Retina (tissue), 1 donor: ENCODE measurements around the gene TTC23.
"Not testable (repeated sequence)": the region's sequence is repeated elsewhere in the genome, so short reads cannot be mapped to it uniquely, and the experiment has no call there.

ENCODE experiments used
- DNase-seq: peaks from one replicate; pipeline ENCODE4 v3.0.0-alpha.2; 2016

Gene TTC23

GRCh38 chr15:99118258-99118632, 131.1 kb downstream of the TTC23 start:
- DNase-seq, result no peak

DNA sequence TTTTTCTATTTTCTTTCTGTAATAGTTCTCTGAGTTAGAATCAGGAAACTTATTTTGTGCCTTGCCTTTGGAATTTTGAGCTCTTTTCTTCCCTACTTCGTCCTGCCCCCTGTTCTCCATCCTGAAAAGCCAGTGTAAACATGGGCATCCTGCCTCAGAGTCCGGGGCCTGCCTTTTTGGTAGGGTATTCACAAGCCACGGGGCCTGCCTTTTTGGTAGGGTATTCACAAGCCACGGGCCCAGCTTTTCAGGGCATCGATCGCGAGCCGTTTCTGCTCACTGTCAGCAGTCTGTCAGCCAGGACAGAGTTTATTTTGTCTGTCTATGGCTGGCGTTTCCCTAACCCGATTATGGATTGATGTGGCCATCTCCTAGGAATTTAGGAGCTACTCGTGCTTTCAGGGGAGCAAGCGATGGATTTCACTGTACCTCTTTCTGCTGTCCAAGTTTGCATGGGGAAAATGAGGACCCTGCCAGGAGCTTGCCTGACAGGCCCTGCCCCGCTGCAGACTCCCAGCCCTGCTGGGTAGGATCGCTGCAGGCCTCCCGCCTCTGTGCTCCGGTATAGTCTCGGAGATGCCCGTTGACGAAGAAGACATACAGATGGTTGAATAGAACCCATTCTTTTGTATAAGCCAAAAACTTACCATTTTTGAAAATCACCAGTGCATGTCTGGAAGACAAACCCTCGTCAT, 131.7 kb downstream of the TTC23 start:
- no peak for DNase-seq

GRCh38 chr15:99117111-99117510, 132.3 kb downstream of the TTC23 start:
- DNase-seq, result no peak

GRCh38 chr15:99115300-99116215, 133.8 kb downstream of the TTC23 start:
- DNase-seq, result no peak

DNA sequence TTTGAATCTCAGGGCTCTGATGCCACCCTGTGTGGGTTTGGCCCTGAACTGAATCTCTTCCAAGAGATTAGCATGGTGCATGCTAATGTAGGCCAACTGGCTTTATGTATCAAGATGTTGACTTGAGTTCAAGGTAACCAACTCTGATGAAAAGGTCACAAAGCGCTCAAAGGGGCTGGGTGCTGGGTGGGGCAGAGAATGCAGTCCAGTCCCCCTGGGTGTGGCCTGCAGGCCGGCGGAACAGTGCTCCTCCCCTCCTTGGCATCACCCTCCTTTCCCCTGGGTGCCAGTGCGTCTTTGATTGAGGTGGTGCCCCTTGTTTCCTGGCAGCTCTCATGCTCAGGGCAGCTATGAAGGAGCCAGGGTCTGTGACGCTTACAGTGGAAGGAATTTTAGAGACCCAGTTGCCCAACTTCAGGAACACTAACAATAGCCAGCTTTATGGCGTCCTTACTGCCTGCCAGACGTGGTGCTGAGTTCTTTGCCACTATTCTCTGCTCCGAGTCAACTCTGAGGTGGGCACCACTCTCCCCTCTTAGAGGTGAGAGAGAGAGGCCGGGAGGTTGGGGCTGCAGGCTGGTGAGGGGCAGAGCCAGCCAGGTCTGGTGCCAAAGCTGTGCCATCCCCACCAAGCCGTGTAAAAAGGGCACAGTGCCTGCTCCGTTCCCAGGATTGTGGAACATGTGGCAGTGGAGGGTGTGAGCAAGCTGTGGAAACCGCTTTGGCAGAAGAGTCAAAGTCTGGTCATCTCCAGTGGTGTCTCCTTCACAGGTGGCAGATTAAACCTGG, 134.7 kb downstream of the TTC23 start:
- no peak for DNase-seq

DNA sequence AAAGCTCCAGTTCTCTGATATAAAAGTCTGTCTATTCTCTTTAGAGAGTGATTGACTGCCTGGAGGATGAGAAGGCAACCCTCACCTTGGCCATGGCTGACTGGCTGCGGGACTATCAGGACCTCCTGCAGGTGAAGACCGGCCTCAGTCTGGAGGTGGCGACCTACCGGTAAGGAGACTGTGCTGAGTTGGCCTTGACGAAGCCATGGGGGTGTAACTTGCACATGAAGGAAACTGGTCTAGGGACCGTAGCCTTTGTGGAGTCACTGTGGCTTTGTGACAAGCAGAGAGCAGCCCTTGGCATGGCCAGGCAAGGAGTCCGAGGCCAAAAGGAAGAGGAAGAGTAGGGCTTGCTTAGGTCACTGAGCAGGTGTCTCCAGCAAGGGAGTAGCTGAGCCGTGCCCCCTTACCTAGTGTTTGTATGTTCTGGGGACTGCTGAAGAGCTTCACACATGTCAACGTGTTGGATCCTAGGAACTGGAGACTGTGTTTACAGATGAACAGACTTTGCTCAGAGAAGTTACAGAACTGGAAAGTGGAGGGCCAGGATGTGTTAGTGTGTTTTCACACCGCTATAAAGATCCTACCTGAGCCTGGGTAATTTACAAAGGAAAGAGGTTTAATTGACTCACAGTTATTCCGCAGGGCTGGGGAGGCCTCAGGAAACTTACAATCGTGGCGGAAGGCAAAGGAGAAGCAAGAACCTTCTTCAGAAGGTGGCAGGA, 135.7 kb downstream of the TTC23 start:
- no peak for DNase-seq

DNA sequence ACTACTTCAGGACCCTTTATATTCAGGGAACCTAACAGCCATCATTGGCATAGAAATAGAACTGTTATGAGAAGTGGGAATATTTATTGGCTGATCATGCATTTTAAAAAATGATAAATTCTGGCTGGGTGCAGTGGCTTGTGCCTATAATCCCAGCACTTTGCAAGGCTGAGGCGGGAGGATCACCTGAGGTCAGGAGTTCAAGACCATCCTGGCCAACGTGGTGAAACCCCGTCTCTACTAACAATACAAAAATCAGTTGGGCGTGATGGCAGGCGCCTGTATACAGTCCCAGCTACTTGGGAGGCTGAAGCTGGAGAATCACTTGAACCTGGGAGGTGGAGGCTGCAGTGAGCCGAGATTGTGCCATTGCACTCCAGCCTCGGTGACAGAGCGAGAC, 137.7 kb downstream of the TTC23 start:
- DNase-seq, result not testable (repeated sequence)

GRCh38 chr15:99110581-99111320, 138.6 kb downstream of the TTC23 start:
- DNase-seq, result no peak

- DNase-seq, result no peak
These were observed 139.3 kb downstream of the TTC23 start for GRCh38 chr15:99110093-99110492.

DNA sequence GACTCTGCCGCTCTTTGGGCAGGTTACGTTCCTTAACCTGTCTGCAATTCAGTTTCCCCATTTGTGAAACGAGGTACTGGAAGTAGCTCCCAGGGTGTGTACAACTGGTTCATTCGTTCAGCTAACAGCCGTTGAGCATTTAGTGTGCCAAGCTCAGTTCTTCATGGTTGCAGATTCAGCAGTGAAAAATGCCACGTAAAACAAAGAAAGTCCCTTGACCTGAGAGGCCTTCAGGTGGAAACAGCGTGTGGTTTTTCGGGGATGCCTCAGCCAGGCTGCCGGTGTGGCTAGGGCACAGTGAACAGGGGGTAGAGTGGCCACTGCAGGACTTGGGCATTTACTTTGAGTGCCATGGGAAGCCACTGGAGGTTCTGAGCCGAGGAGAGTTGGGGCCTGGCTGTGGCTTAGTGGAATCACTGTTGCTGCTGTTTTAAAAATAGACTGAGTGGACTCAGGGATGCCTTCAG, 139.8 kb downstream of the TTC23 start:
- no peak for DNase-seq

DNA sequence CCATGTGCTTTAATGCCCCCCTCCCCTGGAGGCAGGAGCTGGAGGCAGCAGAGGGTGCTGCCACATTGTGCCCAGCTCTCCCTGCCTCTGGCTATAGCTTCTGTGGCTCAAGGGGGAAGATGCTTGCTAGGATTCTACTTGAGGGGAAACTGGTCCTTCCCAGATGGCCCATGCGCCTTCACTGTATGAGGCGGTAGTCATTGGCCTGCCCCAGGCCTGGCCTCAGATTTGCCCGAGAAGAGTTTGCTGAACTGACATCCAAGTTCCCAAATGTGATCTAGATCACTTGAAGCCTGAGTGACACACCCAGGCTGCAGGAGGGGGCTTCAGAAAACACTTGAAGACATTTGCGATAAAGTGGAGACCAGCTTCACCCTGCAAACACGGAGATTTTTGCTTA, 140.4 kb downstream of the TTC23 start:
- no peak for DNase-seq

- no peak for DNase-seq
These were observed 142.8 kb downstream of the TTC23 start for GRCh38 chr15:99106417-99107220.

DNA sequence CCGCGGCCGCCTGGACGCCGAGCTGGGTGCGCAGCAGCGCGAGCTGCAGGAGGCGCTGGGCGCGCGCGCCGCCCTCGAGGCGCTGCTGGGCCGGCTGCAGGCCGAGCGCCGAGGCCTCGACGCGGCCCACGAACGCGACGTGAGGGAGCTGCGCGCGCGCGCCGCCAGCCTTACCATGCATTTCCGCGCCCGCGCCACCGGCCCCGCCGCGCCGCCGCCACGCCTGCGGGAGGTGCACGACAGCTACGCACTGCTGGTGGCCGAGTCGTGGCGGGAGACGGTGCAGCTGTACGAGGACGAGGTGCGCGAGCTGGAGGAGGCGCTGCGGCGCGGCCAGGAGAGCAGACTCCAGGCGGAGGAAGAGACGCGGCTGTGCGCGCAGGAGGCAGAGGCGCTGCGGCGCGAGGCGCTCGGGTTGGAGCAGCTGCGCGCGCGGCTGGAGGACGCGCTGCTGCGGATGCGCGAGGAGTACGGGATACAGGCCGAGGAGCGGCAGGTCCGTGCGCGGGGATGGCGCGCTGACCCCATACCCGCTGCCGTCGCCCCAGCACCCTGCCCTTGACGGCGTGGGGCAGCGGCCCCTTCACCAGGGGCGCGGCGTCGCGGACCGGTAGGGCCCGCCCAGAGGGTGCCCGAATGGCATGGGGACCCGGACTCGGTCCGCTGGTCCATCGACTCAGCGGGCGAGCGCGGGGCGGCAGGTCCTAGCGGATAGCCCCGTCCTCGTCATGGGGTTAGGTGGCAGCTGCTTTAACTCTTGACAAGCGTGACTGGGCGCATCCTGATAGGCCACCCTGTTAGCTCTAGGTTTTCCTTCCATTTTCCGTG, 143.7 kb downstream of the TTC23 start:
- DNase-seq, result peak; percentile 88

GRCh38 chr15:99104788-99105513, 144.4 kb downstream of the TTC23 start, which contains the start of gene SYNM:
TSS of gene SYNM (plus strand) at chr15:99105080. CDS start at chr15:99105200, 120 bp downstream.
- DNase-seq, result peak; percentile 92

DNA sequence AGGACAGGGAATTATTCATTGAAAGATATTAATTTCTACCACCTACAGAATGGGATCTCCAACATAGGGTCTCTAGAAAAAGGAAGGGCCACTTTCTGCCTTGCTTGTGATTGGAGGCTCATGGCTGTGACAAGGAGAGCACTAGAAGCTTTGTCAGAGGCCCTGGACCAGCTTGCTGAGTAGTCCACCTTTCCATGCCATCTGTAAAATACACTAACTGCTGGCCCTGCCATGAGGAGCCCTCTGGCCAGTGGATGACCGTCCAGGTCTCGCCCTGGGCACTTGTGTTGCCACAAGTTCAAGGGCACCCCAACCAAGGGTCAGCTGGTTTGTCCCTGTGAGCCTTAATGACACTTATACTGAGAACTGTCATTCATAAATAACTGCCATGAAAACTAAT, 146.1 kb downstream of the TTC23 start:
- no peak for DNase-seq

DNA sequence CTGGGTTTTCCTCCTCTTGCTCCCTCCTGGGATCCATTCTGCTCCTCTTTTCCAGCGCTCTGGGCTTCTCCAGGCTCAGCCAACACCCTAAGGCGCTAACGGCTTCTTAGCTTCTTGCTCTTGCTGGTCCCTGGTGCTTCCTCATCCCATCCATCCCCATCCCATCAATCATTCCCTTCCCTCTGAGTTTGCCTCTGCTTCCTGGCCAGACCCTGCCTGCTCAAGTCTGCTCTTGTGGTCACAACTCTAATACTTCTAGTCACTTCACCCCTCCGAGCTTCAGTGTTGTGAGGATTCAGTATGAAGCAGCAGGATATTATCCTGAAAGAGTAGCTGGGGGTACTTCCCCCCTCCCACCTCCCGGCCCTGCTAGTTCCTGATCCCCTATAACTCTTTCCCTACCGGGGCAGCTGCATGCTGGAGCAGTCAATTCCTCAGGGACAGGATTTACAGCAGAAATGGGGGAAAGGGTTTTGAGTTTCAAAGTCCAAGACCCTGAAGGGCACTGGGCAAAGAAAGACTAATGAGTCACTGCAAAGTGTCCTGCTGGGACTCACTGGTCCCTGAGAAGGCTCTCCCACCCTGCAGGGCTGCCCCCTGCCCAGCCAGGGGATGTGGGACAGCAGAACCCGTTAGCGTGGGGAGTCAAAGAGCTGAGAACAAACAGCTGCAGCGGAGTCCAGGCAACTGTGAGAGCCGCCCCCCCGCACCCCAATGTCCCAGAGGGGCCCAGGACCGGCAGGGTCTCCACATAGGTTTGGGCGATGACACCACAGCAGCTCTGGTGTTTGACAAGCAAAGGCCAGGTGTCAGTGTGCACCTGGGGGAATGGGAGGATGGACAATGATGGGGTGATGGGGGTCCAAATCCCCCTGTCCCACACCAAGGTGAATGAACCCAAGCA, 146.8 kb downstream of the TTC23 start:
- DNase-seq, result no peak

- no peak for DNase-seq
These were observed 147.9 kb downstream of the TTC23 start for GRCh38 chr15:99101501-99101900.
